NCI-H2227 (cell line): ENCODE measurements around the gene CEP290.
A peak's percentile ranks its signal among the peaks of the same experiment; 100 is the strongest.

Experiments used
- DNase-seq: peaks from one replicate; lab custom pipeline; 2025; ENCODE audit not compliant: unreplicated experiment; lab: John Stamatoyannopoulos, UW

CEP290 gene

GRCh38 chr12:88141774-88142609, at the start of gene CEP290, which contains the start of gene TMTC3:
CEP290 (minus strand) TSS chr12:88142088; CDS start chr12:88141307, 781 bp downstream.
TMTC3 (plus strand) TSS chr12:88142307; CDS start chr12:88148316, 6,009 bp downstream.
- peak; percentile 98 for DNase-seq

GRCh38 chr12:88188180-88188579, 46.3 kb upstream of the CEP290 start:
- no peak for DNase-seq

DNA sequence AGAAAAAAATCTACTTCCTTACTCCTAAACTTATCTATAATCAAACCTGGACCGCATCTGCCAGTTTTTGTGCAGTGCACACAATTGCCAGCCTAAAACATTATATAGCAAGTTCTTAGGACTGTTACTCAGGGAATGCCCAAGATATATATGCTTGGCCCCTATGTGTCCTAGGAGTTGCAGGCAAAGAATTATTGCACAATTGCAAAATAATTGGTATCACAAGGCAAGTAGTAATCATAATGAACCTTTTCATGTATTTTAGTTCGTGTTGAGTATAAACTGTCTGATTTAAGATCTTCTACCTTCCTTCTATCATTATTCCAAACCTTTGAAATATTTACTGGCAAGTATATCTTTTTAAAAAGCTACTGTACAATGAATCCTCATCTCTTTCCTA, 45.7 kb upstream of the CEP290 start:
- DNase-seq, result no peak

GRCh38 chr12:88185988-88186387, 44.1 kb upstream of the CEP290 start:
- no peak for DNase-seq

- DNase-seq, result no peak
Observed at GRCh38 chr12:88185279-88185678, 43.4 kb upstream of the CEP290 start.

DNA sequence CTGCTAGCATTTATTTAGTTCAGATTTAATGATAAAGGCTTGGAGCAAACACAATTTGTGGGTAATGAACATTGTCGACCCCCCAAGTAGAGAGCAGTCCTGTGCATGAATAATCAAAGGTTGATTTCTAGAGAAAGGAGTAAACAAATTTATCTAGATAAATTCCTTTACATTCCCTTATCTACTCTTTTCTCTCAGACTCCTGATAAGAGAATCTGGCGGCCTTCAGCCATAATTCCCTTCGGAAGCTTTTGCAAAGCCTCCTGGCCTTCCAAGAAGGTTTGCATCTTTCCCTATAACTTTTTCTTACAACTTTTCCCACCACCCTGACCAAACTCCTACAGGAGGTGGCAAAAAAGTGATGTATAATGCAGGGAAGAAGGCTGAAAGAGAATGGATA, 42.3 kb upstream of the CEP290 start:
- no peak for DNase-seq

DNA sequence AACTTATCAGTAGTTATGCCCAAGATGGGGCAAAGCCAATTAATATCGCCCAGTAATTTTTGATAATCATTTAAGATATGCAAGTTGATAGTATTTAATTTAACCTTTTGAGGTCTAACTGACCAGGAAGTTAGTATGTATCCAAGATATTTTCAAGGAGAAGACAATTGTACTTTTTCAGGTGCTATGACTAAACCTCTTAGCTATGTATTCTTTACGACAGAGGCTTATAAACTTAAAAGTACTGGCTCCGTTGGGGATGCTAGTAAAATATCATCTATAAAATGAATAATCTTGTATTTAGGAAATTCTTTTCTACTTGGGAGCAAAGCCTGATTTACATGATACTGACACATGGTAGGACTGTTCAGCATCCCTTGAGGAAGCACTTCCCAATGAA, 40.5 kb upstream of the CEP290 start:
- no peak for DNase-seq

DNA sequence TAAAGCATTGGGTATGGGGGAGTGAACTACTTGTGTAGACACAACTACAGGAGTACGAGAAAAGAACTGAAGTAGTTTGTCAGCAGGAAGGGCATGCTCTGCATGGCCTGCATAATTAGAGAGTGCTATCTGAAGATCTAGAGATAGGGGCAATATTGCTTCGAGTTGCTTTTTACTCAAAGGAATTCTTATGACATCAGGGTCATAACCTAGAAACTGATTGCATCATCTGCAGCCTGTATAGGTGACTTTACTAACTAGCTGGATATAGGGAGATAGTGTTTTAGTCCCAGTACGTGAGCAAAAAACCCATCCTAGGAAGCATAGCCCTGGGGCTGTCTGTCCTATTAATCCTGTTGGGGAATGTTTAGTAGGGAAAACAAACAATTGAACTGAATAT, 40.0 kb upstream of the CEP290 start:
- no peak for DNase-seq

- no peak for DNase-seq
Observed at GRCh38 chr12:88179436-88180014, 37.6 kb upstream of the CEP290 start.

DNA sequence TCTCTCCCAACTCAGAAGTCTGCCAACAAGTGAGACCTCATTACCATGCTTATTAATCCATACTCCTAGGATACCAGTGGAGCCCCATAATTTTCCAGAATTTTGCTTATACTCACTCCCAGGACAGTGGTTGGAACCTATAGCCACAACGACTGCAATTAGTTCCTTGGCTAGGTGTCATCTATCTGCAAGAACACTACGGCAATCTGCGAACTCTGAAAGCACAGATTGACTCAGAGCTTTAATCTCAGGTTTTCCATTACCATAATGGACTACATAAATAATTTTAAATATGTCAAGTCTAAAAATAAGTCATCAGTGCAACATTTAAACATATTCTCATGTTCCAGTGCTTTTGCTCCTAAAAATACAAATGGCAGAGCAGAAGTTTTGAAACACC, 33.7 kb upstream of the CEP290 start:
- DNase-seq, result no peak

- DNase-seq, result no peak
Observed at GRCh38 chr12:88172844-88173407, 31.0 kb upstream of the CEP290 start.

GRCh38 chr12:88167384-88167783, 25.5 kb upstream of the CEP290 start:
- DNase-seq, result no peak

DNA sequence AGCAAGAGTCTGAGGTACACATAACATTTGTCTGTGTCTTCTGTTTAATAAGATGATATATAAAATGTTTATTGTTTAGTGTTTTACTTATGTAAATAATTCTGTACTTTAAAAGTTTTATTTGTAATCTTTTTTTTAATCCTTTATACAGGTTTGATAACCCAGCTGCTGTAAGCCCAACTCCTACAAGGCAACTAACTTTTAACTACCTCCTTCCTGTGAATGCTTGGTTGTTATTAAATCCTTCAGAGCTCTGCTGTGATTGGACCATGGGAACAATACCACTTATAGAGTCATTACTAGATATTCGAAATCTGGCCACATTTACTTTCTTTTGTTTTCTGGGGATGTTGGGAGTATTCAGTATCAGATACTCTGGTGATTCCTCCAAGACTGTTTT, 24.3 kb upstream of the CEP290 start:
- DNase-seq, result no peak

GRCh38 chr12:88163371-88163770, 21.5 kb upstream of the CEP290 start:
- DNase-seq, result no peak

DNA sequence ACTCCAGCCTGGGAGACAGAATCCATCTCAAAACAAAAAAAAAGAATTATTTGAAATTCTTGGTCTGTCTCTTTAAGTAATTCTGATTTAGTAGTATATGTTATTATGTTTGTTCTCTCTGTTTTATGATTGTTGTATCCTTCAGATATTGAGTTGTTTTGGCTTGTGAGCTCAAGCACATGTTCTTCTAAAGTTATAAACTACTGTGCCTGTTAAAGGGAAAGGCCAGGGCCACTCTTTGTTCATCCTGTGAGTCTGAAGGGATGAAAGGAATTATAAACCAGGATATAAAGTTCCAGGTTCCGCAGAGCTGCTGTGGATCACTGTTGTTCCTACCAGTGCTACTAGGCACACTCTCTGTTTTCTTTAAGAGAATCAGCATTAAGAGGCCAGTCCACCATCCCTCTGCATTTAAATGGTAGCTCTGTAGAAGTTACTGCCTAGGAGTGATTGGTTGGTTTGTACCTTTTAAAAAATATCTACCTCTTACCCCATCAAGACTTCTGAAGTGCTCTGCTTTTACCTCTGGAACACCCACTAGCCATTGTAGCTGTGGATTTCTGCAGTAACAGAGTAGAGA, 14.3 kb upstream of the CEP290 start:
- DNase-seq, result no peak

GRCh38 chr12:88153959-88154358, 12.1 kb upstream of the CEP290 start:
- DNase-seq, result peak; percentile 11

DNA sequence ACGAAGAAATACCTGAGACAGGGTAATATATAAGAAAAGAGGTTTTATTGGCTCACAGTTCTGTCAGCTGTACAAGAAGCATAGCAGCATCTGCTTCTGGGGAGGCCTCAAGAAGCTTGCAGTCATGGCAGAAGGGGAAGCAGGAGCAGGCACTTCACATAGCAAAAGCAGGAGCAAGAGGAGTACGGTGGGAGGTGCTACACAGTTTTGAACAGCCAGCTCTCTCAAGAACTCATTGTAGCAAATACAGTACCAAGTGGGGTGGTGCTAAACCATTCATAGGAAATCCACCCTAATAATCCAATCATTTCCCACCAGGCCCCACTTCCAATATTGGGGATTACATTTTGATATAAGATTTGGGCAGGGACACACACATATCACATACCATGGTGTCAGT, 8.2 kb upstream of the CEP290 start:
- DNase-seq, result no peak

DNA sequence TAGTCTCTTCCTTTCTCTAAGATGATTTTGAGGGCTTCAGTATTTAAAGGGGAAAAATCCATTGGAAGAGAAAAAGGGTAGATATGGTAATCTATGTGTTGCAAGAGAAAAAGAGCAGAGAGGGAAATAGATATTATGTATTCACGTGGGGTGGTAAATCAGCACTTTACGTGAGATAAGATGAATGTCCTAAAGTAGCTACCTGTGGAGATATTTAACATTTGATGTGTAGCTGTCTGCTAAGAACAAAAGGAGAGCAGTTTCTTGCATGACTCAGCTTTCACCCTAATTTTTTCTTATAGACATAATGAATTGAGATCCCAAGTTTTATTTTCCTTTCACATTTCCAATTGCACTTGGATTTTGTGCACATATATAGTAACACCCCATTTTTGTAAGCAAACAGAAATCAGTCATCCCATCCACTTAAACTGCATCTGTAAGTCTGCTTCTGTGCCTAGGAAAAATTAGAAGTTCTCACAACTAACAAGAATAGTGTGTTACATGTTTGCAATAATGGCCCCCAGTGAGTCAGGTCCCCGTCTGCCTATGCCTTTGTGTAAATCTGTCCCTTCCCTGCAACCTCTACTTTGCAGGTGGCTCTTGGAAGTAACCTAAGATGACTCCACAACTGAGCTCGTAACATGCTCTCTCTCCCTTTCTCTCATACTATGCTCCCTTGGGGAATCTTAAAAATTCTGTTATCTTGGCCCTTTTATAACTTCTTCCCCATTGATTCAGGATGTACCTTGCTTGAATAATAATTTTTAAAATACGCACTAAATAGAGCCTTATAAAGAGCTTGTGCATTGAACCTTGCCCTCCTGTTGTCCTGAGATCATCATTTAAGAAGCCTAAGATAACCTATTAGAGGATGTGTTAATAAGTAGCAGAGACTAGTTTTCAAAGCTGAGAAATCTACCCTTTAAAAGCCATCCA, 3.9 kb upstream of the CEP290 start:
- DNase-seq, result peak; percentile 22

DNA sequence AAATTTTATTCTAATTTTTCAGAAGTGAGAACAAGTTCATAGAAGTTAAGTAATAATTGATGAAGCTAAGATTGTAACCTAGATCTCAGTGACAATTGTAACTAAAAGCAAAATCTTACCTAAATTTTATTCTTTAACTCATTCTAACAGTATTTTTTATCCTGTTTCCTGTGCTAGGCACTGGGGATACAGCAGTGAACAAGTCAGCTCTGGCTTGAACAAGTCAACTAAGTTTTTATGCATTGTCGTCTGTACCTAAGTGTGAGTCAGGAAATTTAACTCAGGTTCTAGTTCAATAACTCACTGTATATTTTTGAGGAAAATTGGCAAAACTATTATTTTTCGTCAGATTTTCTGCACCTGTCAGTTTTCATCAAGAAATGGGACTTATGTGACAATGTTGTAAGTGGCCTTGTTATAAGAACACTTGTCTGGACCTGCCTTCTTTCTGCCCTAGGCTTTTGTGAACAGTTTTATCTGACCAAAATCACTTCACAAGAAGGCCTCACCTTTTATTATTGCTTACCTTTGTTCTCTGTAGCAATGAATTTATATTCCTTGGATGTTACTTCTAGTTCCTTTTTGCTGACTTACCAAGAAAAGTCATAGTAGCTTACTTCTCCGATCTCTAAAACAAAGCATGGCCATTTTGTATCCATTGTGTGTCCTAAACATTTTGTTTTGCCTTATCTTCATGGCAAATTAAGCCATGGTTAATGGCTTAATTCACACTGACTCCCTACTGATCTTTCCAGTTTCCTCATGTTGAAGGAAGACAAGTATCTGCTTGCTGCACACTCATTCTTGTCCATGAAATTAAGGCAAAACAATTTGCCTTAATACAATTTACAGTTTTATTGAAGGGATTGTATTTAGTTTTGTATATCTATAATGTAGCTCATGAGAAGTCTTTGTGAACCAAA, 2.9 kb upstream of the CEP290 start:
- DNase-seq, result no peak

- no peak for DNase-seq
Observed at GRCh38 chr12:88144037-88144436, 2.1 kb upstream of the CEP290 start.
